GM23338 (cell line): ENCODE data around the gene ARL15. TPM values are rescaled to one million over a fixed set of nuclear protein-coding genes. Genes with fewer than 3 reads are reported as not detected.

Experiments used
- ATAC-seq: fragments of 200-7000 bp; cut with Tn5 transposase; 3 replicates; pipeline ENCODE4 v1.9.1; 2020
- DNase-seq: peaks from one replicate; pipeline ENCODE4 v3.0.0-alpha.2; 2015; ENCODE audit warnings: low spot score
- H2AFZ ChIP-seq: fragments of 200-600 bp; sonication (generic); 2 replicates; pipeline ENCODE4 v1.8.0; 2016; ENCODE audit warnings: antibody characterized with exemption, mild to moderate bottlenecking, moderate library complexity
- H3F3A ChIP-seq: fragments of 200-600 bp; sonication (generic); replicated peaks from 2 replicates; pipeline ENCODE4 v1.8.0; 2017; ENCODE audit warnings: antibody characterized with exemption, mixed run types, low read depth
- H3K27ac ChIP-seq: fragments of 200-600 bp; sonication (generic); 2 replicates; pipeline ENCODE4 v1.6.1; 2016; ENCODE audit warnings: low read depth
- H3K27me3 ChIP-seq: fragments of 200-600 bp; sonication (generic); 2 replicates; pipeline ENCODE4 v1.8.0; 2016; ENCODE audit warnings: mild to moderate bottlenecking, mixed run types, moderate library complexity; ENCODE audit not compliant: insufficient read depth
- H3K36me3 ChIP-seq: fragments of 200-600 bp; sonication (generic); 2 replicates; pipeline ENCODE4 v1.8.0; 2016; ENCODE audit warnings: mild to moderate bottlenecking; ENCODE audit not compliant: insufficient read depth
- H3K4me1 ChIP-seq: fragments of 200-600 bp; sonication (generic); 2 replicates; pipeline ENCODE4 v1.8.0; 2016; ENCODE audit warnings: mild to moderate bottlenecking, moderate library complexity; ENCODE audit not compliant: insufficient read depth
- H3K4me2 ChIP-seq: fragments of 200-600 bp; sonication (generic); 2 replicates; pipeline ENCODE4 v1.7.1; 2017; ENCODE audit warnings: mixed run types
- H3K4me3 ChIP-seq: fragments of 200-600 bp; sonication (generic); 2 replicates; pipeline ENCODE4 v1.6.1; 2016; ENCODE audit warnings: mixed run types
- H3K79me2 ChIP-seq: fragments of 200-600 bp; sonication (generic); replicated peaks from 2 replicates; pipeline ENCODE4 v1.8.0; 2017; ENCODE audit warnings: mild to moderate bottlenecking; ENCODE audit not compliant: insufficient read depth
- H3K9me2 ChIP-seq: fragments of 200-600 bp; sonication (generic); 2 replicates; pipeline ENCODE4 v1.8.0; 2017; ENCODE audit not compliant: insufficient read depth
- H4K20me1 ChIP-seq: fragments of 200-600 bp; sonication (generic); replicated peaks from 2 replicates; pipeline ENCODE4 v1.8.0; 2017; ENCODE audit warnings: mild to moderate bottlenecking; ENCODE audit not compliant: insufficient read depth
- H3K27ac Mint-ChIP-seq: 2 replicates; pipeline ENCODE4 v1.8.0; 2020; ENCODE audit warnings: inconsistent platforms, mild to moderate bottlenecking, moderate library complexity, mixed read lengths
- H3K27me3 Mint-ChIP-seq: 3 replicates; pipeline ENCODE4 v1.8.0; 2022; ENCODE audit warnings: low read depth, mild to moderate bottlenecking, moderate library complexity, mixed read lengths, inconsistent platforms; ENCODE audit not compliant: insufficient read depth, poor library complexity
- H3K36me3 Mint-ChIP-seq: 3 replicates; pipeline ENCODE4 v1.8.0; 2021; ENCODE audit warnings: low read depth, mild to moderate bottlenecking, inconsistent platforms, moderate library complexity, mixed read lengths
- H3K4me1 Mint-ChIP-seq: 3 replicates; pipeline ENCODE4 v1.8.0; 2020; ENCODE audit warnings: mild to moderate bottlenecking, inconsistent platforms, mixed read lengths
- H3K4me3 Mint-ChIP-seq: 3 replicates; pipeline ENCODE4 v1.8.0; 2021; ENCODE audit warnings: moderate library complexity, mild to moderate bottlenecking, inconsistent platforms, mixed read lengths
- H3K9me3 Mint-ChIP-seq: 3 replicates; pipeline ENCODE4 v1.8.0; 2020; ENCODE audit warnings: moderate library complexity, mild to moderate bottlenecking, inconsistent platforms, mixed read lengths
- CREB1 ChIP-seq: fragments of 250-450 bp; sonication (Bioruptor Pico); IDR thresholded peaks from 2 replicates; pipeline ENCODE4 v1.5.0; 2020; ENCODE audit warnings: low read depth, mild to moderate bottlenecking, moderate library complexity
- CTCF ChIP-seq, 2 experiments: fragments of 200-600 bp in 1 of 2; sonication (generic) in 1 of 2; conservative IDR thresholded peaks; 2 replicates each; pipeline versions ENCODE4 v1.5.1 to v1.6.1; 2016 to 2017; ENCODE audit warnings: antibody characterized with exemption in 2 of 2, low read depth in 2 of 2, mild to moderate bottlenecking in 2 of 2, moderate library complexity in 1 of 2
- ETS1 ChIP-seq: IDR thresholded peaks from 2 replicates; pipeline ENCODE4 v1.6.1; 2016; ENCODE audit warnings: antibody characterized with exemption
- EZH2 ChIP-seq: fragments of 200-600 bp; sonication (generic); IDR thresholded peaks from one replicate; pipeline ENCODE4 v1.8.0; 2017; ENCODE audit warnings: antibody characterized with exemption, mild to moderate bottlenecking, low read depth; ENCODE audit not compliant: unreplicated experiment
- EZH2phosphoT487 ChIP-seq: fragments of 200-600 bp; sonication (generic); IDR thresholded peaks from one replicate; pipeline ENCODE4 v1.8.1; 2018; ENCODE audit warnings: antibody characterized with exemption; ENCODE audit not compliant: unreplicated experiment
- JUNB ChIP-seq: IDR thresholded peaks from one replicate; pipeline ENCODE4 v1.6.1; 2016; ENCODE audit warnings: antibody characterized with exemption; ENCODE audit not compliant: unreplicated experiment
- NANOG ChIP-seq: IDR thresholded peaks from 2 replicates; pipeline ENCODE4 v1.6.1; 2016; ENCODE audit warnings: antibody characterized with exemption, borderline replicate concordance
- POLR2AphosphoS5 ChIP-seq: IDR thresholded peaks from 2 replicates; pipeline ENCODE4 v1.6.1; 2016; ENCODE audit warnings: antibody characterized with exemption, low read depth
- REST ChIP-seq: IDR thresholded peaks from one replicate; pipeline ENCODE4 v1.6.1; 2018; ENCODE audit warnings: antibody characterized with exemption; ENCODE audit not compliant: unreplicated experiment
- STAT1 ChIP-seq: IDR thresholded peaks from one replicate; pipeline ENCODE4 v1.6.1; 2016; ENCODE audit warnings: antibody characterized with exemption; ENCODE audit not compliant: unreplicated experiment
- ZNF114 ChIP-seq: fragments of 250-450 bp; sonication (Bioruptor Pico); IDR thresholded peaks from 2 replicates; pipeline ENCODE4 v1.5.0; 2020; ENCODE audit warnings: mild to moderate bottlenecking, moderate library complexity
- ZNF331 ChIP-seq: fragments of 250-450 bp; sonication (Bioruptor Pico); IDR thresholded peaks from 2 replicates; pipeline ENCODE4 v1.5.0; 2020; ENCODE audit warnings: low read depth, mild to moderate bottlenecking, moderate library complexity
- ZNF462 ChIP-seq: fragments of 250-450 bp; sonication (Bioruptor Pico); IDR thresholded peaks from 2 replicates; pipeline ENCODE4 v1.5.0; 2020; ENCODE audit warnings: mild to moderate bottlenecking, moderate library complexity
- polyA plus RNA-seq: library from polyadenylated mRNA; unstranded; fragments of >200 nt; fragmentation: Nextera tagmentation; extraction: Ambion mirVana; gene quantifications from 2 replicates; pipeline ENCODE4 v1.2.1, GENCODE V29; 2016
- total RNA-seq: library from RNA; depleted of rRNA; stranded (reverse); fragments of >200 nt; shearing (Covaris generic); gene quantifications from 2 replicates; pipeline ENCODE4 v1.2.3, GENCODE V29; 2014

Gene ARL15
- total and polyA plus RNA-seq, 2 experiments from 2014 or later, result 13.0 to 54.0 TPM

GRCh38 chr5:53893626-53894025, 416.7 kb downstream of the ARL15 start:
- Histone ChIP-seq H3K4me2 (no peak overlapping the region), H2AFZ (no peak overlapping the region), H3K9me2 (no peaks in the 10 kb centered on the region), H3K79me2 (no peaks in the 10 kb centered on the region), H3K27me3 (no peaks in the 10 kb centered on the region), H3K4me1 (no peaks in the 10 kb centered on the region), H4K20me1 (no peaks in the 10 kb centered on the region), H3F3A (no peaks in the 10 kb centered on the region), H3K36me3 (no peaks in the 10 kb centered on the region), H3K4me3 (no peak overlapping the region), H3K27ac (no peak overlapping the region)
- H3K4me3 Mint-ChIP-seq, result no peak overlapping the region
- peaks cover 4% of the 10 kb centered on the region; the same call in 1 of the 3 replicates for H3K36me3 Mint-ChIP-seq
- DNase-seq (no peak), ATAC-seq (no peak)
- H3K4me1 Mint-ChIP-seq, result peaks cover 2% of the 10 kb centered on the region; the same call in 1 of the 3 replicates
- H3K27ac Mint-ChIP-seq, result no peak overlapping the region
- H3K9me3 Mint-ChIP-seq, result no peaks in the 10 kb centered on the region; the same call in 1 of the 3 replicates
- no peaks in the 10 kb centered on the region for H3K27me3 Mint-ChIP-seq
- TF ChIP-seq REST (no peak), ZNF462 (no peak), JUNB (no peak), STAT1 (no peak), NANOG (no peak), CREB1 (CRISPR knock-in tag) (no peak), POLR2AphosphoS5 (no peak), ZNF114 (CRISPR knock-in tag) (no peak), ETS1 (no peak), EZH2phosphoT487 (no peak), EZH2 (no peak), CTCF (conservative IDR thresholded peaks at IDR 0.05; ENCODE audit: low read depth in 2 of 2) (no peak), ZNF331 (no peak)
